H1 (cell line): ENCODE results near the gene GRAMD4. TPM values are rescaled to one million over a fixed set of nuclear protein-coding genes. Genes with fewer than 3 reads are reported as not detected.

Experiments
- CTCF ChIA-PET: fragments of 300-600 bp; sonication (Branson Sonifier 250); formaldehyde crosslinking; loops from one replicate; lab custom pipeline; 2021; ENCODE audit not compliant: partially characterized antibody; lab: Charles Lee
- POLR2A ChIA-PET: fragments of 300-600 bp; sonication (Branson Sonifier 250); formaldehyde crosslinking; loops from one replicate; lab custom pipeline; 2021; ENCODE audit warnings: inconsistent platforms; ENCODE audit not compliant: partially characterized antibody; lab: Charles Lee
- DNase-seq, 2 experiments: peaks; one replicate each; pipeline versions ENCODE4 v3.0.0 to v3.0.0-alpha.2; 2010 to 2022; ENCODE audit warnings: low spot score in 2 of 2, low read depth in 1 of 2, mixed read lengths in 1 of 2
- FAIRE-seq: peaks from 2 replicates; lab custom pipeline; 2011; peaks lifted over from hg19 to GRCh38; lab: Jason Lieb, UNC
- H2AFZ ChIP-seq: 2 replicates; pipeline ENCODE4 v1.8.1; 2012; ENCODE audit warnings: low read length, inconsistent platforms
- H2AK5ac ChIP-seq: 2 replicates; pipeline ENCODE4 v1.6.1; 2013; ENCODE audit warnings: low read depth, low read length
- H2BK120ac ChIP-seq: replicated peaks from 2 replicates; pipeline ENCODE3; 2013; ENCODE audit warnings: low read depth, low read length, inconsistent platforms
- H2BK12ac ChIP-seq: 2 replicates; pipeline ENCODE4 v1.6.1; 2013; ENCODE audit warnings: low read depth, low read length
- H2BK15ac ChIP-seq: 2 replicates; pipeline ENCODE4 v1.6.1; 2013; ENCODE audit warnings: low read length
- H2BK20ac ChIP-seq: 2 replicates; pipeline ENCODE4 v1.6.1; 2013; ENCODE audit warnings: low read length
- H2BK5ac ChIP-seq: 2 replicates; pipeline ENCODE4 v1.6.1; 2013; ENCODE audit warnings: low read depth, low read length
- H3K14ac ChIP-seq: 2 replicates; pipeline ENCODE4 v1.6.1; 2013; ENCODE audit warnings: inconsistent platforms; ENCODE audit not compliant: insufficient read length
- H3K18ac ChIP-seq: 2 replicates; pipeline ENCODE4 v1.6.1; 2013; ENCODE audit warnings: low read length; ENCODE audit errors: extremely low read depth
- H3K23ac ChIP-seq: 2 replicates; pipeline ENCODE4 v1.6.1; 2013; ENCODE audit warnings: inconsistent platforms; ENCODE audit not compliant: insufficient read length
- H3K23me2 ChIP-seq: 2 replicates; pipeline ENCODE4 v1.6.1; 2013; ENCODE audit warnings: low read depth, low read length
- H3K27ac ChIP-seq: 2 replicates; pipeline ENCODE4 v1.6.1; 2011; ENCODE audit warnings: low read depth, low read length, inconsistent platforms
- H3K27me3 ChIP-seq, 4 experiments: replicated peaks in 1 of 4; 1 replicate in 1 of 4; 2 replicates in 3 of 4; pipeline versions ENCODE4 v1.6.1 to v1.8.1; 2011 to 2013; ENCODE audit warnings: low read length in 3 of 4, mild to moderate bottlenecking in 3 of 4, inconsistent platforms in 2 of 4, mixed read lengths in 2 of 4, moderate library complexity in 1 of 4; ENCODE audit not compliant: control insufficient read depth in 3 of 4, insufficient read depth in 3 of 4; ENCODE audit errors: extremely low read depth in 1 of 4
- H3K36me3 ChIP-seq, 4 experiments: 2 replicates each; pipeline versions ENCODE4 v1.6.1 to v1.8.1; 2011 to 2013; ENCODE audit warnings: mild to moderate bottlenecking in 4 of 4, low read length in 3 of 4, moderate library complexity in 2 of 4, control low read depth in 1 of 4, inconsistent platforms in 1 of 4; ENCODE audit not compliant: insufficient read depth in 4 of 4, control insufficient read depth in 2 of 4
- H3K4ac ChIP-seq: replicated peaks from 2 replicates; pipeline ENCODE3; 2013; ENCODE audit warnings: low read length, low read depth, mixed read lengths, inconsistent platforms; ENCODE audit not compliant: insufficient read length
- H3K4me1 ChIP-seq, 4 experiments: replicated peaks in 1 of 4; 1 replicate in 1 of 4; 2 replicates in 3 of 4; pipeline versions ENCODE4 v1.6.1 to v1.8.1; 2011 to 2013; ENCODE audit warnings: low read length in 3 of 4, inconsistent platforms in 2 of 4, mixed read lengths in 1 of 4; ENCODE audit not compliant: insufficient read depth in 4 of 4, control insufficient read depth in 3 of 4
- H3K4me2 ChIP-seq, 2 experiments: 2 replicates each; pipeline versions ENCODE4 v1.6.1 to v1.8.1; 2011 to 2013; ENCODE audit warnings: low read depth in 2 of 2, low read length in 2 of 2, control low read depth in 1 of 2, inconsistent platforms in 1 of 2, mild to moderate bottlenecking in 1 of 2; ENCODE audit not compliant: insufficient read depth in 1 of 2
- H3K4me3 ChIP-seq, 4 experiments: fragments of 200-600, 300-600 bp in 1 of 4; sonication (generic), shearing (Covaris generic), sonication (Bioruptor Twin) in 1 of 4; 2 replicates each; pipeline versions ENCODE4 v1.5.1 to v1.8.1; 2011 to 2016; ENCODE audit warnings: low read length in 4 of 4, low read depth in 3 of 4, control low read depth in 2 of 4, inconsistent platforms in 2 of 4, mild to moderate bottlenecking in 2 of 4, mixed read lengths in 1 of 4, moderate library complexity in 1 of 4; ENCODE audit not compliant: insufficient read depth in 2 of 4; ENCODE audit errors: extremely low read depth in 1 of 4
- H3K56ac ChIP-seq: replicated peaks from 2 replicates; pipeline ENCODE3; 2013; ENCODE audit warnings: low read depth, mild to moderate bottlenecking, mixed read lengths, low read length, inconsistent platforms; ENCODE audit not compliant: insufficient read length
- H3K79me1 ChIP-seq: 2 replicates; pipeline ENCODE4 v1.6.1; 2013; ENCODE audit warnings: low read depth, low read length, control low read depth
- H3K79me2 ChIP-seq, 2 experiments: 2 replicates each; pipeline versions ENCODE4 v1.6.1 to v1.8.1; 2012 to 2013; ENCODE audit warnings: low read length in 2 of 2, mild to moderate bottlenecking in 2 of 2, inconsistent platforms in 1 of 2; ENCODE audit not compliant: insufficient read depth in 2 of 2, control insufficient read depth in 1 of 2
- H3K9ac ChIP-seq, 4 experiments: replicated peaks in 1 of 4; 1 replicate in 1 of 4; 2 replicates in 3 of 4; pipeline versions ENCODE4 v1.6.1 to v1.8.1; 2011 to 2013; ENCODE audit warnings: low read depth in 3 of 4, low read length in 3 of 4, control low read depth in 2 of 4, mild to moderate bottlenecking in 2 of 4, moderate library complexity in 2 of 4, inconsistent platforms in 1 of 4; ENCODE audit errors: extremely low read depth in 1 of 4
- H3K9me3 ChIP-seq, 2 experiments: 2 replicates each; pipeline versions ENCODE4 v1.6.1 to v1.8.1; 2012 to 2013; ENCODE audit warnings: mild to moderate bottlenecking in 2 of 2, moderate library complexity in 2 of 2, control low read depth in 1 of 2, inconsistent platforms in 1 of 2, low read depth in 1 of 2, low read length in 1 of 2, mixed read lengths in 1 of 2; ENCODE audit not compliant: insufficient read depth in 2 of 2
- H4K20me1 ChIP-seq, 2 experiments: replicated peaks in 1 of 2; 2 replicates each; pipeline versions ENCODE3 to v1.8.1; 2011 to 2013; ENCODE audit warnings: inconsistent platforms in 2 of 2, low read length in 2 of 2, mild to moderate bottlenecking in 1 of 2; ENCODE audit not compliant: insufficient read depth in 2 of 2, control insufficient read depth in 1 of 2
- H4K5ac ChIP-seq: 2 replicates; pipeline ENCODE4 v1.6.1; 2013; ENCODE audit warnings: low read length, low read depth, mixed read lengths, inconsistent platforms; ENCODE audit not compliant: insufficient read length
- H4K8ac ChIP-seq: 2 replicates; pipeline ENCODE4 v1.8.0; 2013; ENCODE audit warnings: mild to moderate bottlenecking, moderate library complexity, low read length, inconsistent platforms; ENCODE audit not compliant: insufficient read depth; ENCODE audit errors: extremely low read depth
- H4K91ac ChIP-seq: replicated peaks from 2 replicates; pipeline ENCODE3; 2013; ENCODE audit warnings: low read length, mixed read lengths, inconsistent platforms; ENCODE audit not compliant: insufficient read length
- ASH2L ChIP-seq: fragments of 200-600, 300-600 bp; sonication (generic); IDR thresholded peaks from one replicate; pipeline ENCODE4 v1.7.1; 2017; ENCODE audit warnings: low read length
- GTF2F1 ChIP-seq: IDR thresholded peaks from 2 replicates; pipeline ENCODE4 v1.6.1; 2012; ENCODE audit warnings: low read depth, low read length, improper control_type of control experiment, borderline replicate concordance
- JUND ChIP-seq: IDR thresholded peaks from 2 replicates; pipeline ENCODE4 v1.6.1; 2011; ENCODE audit warnings: mild to moderate bottlenecking, improper control_type of control experiment, low read length
- KDM4A ChIP-seq: IDR thresholded peaks from one replicate; pipeline ENCODE4 v1.7.1; 2012; ENCODE audit warnings: low read depth, mild to moderate bottlenecking, moderate library complexity, low read length, inconsistent platforms; ENCODE audit not compliant: severe bottlenecking
- TAF7 ChIP-seq: optimal IDR thresholded peaks from 2 replicates; pipeline ENCODE3; 2011; ENCODE audit warnings: low read depth, mild to moderate bottlenecking, inconsistent platforms, low read length, moderate library complexity, borderline replicate concordance
- TCF12 ChIP-seq: IDR thresholded peaks from 2 replicates; pipeline ENCODE4 v1.6.1; 2011; ENCODE audit warnings: low read depth, mild to moderate bottlenecking, low read length
- WGBS, 2 experiments: shearing (Covaris generic) in 1 of 2; methylation state at CpG; one replicate each; pipeline versions ENCODE4 v1.1.6 to v1.1.7; 2013 to 2015; ENCODE audit warnings: low lambda C conversion rate in 2 of 2, mixed read lengths in 2 of 2, inconsistent platforms in 1 of 2, low coverage in 1 of 2, missing lambda C conversion rate in 1 of 2; ENCODE audit not compliant: insufficient replicate concordance in 2 of 2, insufficient coverage in 1 of 2, insufficient read length in 1 of 2; ENCODE audit errors: extremely low coverage in 1 of 2, missing lambda C conversion rate in 1 of 2; 5-methylcytosine and 5-hydroxymethylcytosine counted together
- polyA plus RNA-seq, 7 experiments: library from polyadenylated mRNA; depleted of rRNA in 3 of 7; stranded (reverse) in 5 of 7; unstranded in 2 of 7; fragments of >200 nt in 5 of 7; fragments of 200-250 nt in 2 of 7; gene quantifications; 1 replicate in 5 of 7; 2 replicates in 1 of 7; 4 replicates in 1 of 7; pipeline versions ENCODE4 v1.2.1 to v1.2.3, GENCODE V29; 2011 to 2013; ENCODE audit warnings: missing spikeins in 2 of 7, mixed read lengths in 2 of 7
- total RNA-seq: library from RNA; stranded (reverse); fragmentation: NEBNext Ultra II Directional; extraction: Animal tissue kit (Norgen Biotek cat#: 25700); gene quantifications from 2 replicates; pipeline ENCODE4 v1.2.1, GENCODE V29; 2021

Gene GRAMD4
- total and polyA plus RNA-seq, 2 of the 8 experiments (the other 6 are each of a cell fraction or from before 2014, with no cell fraction given), result 7.9 to 25.6 TPM

- Histone ChIP-seq H3K23ac (no peak overlapping the region), H2AK5ac (no peak overlapping the region), H2BK5ac (no peak overlapping the region), H3K79me2 (peaks cover 0 to 5% of the 10 kb centered on the region in 2 experiments; a peak in 1 of 4 replicates), H4K5ac (no peak overlapping the region), H3K27ac (no peak overlapping the region), H3K36me3 (no peaks in the 10 kb centered on the region), H3K79me1 (0 out of 2 replicates have a peak, but pooled peaks cover 2% of the 10 kb centered on the region), H3K18ac (no peak overlapping the region), H3K9ac (no peak overlapping the region), H2BK20ac (no peak overlapping the region), H3K27me3 (no peaks in the 10 kb centered on the region), H3K14ac (no peak overlapping the region), H3K9me3 (no peaks in the 10 kb centered on the region), H4K91ac (no peak overlapping the region), H3K23me2 (no peaks in the 10 kb centered on the region), H3K4me2 (no peak overlapping the region), H3K56ac (no peak overlapping the region), H3K4ac (no peak overlapping the region), H2AFZ (no peak overlapping the region), H4K20me1 (peaks cover 0 to 2% of the 10 kb centered on the region in 2 experiments), H3K4me3 (no peak overlapping the region), H2BK120ac (no peak overlapping the region), H4K8ac (no peak overlapping the region), H2BK12ac (no peak overlapping the region), H2BK15ac (no peak overlapping the region), H3K4me1 (peaks cover 0 to 15% (median 3%) of the 10 kb centered on the region in 4 experiments; a peak in 4 of 7 replicates)
- FAIRE-seq, result no peak
- DNase-seq, result no peak
- WGBS, 2 experiments, result 68% methylated on average over 4 of the region's 7 CpGs; no CpG with 5 or more reads in 1 of the 2 experiments
- CTCF ChIA-PET, result interaction anchor here (0.6 to 1.6 kb wide), 5 partner anchors 13 to 243 kb away, joined by 3 to 4 read pairs (median 3); no protein-coding TSS in a partner anchor
- POLR2A ChIA-PET, result no interaction called here
- TF ChIP-seq TCF12, result no peak
- no peak for TF ChIP-seq TAF7
- TF ChIP-seq KDM4A, result no peak
- TF ChIP-seq JUND, result no peak
- TF ChIP-seq GTF2F1, result no peak
- no peak for TF ChIP-seq ASH2L
Measured at GRCh38 chr22:46611189-46611588, 9.0 kb upstream of the GRAMD4 start.
